Measurements from ENCODE around the gene GMIP. TPM values are rescaled to one million over a fixed set of nuclear protein-coding genes. Genes with fewer than 3 reads are reported as not detected.

The GMIP gene
- total RNA-seq, 2 donors from 2014 or later: 16.5 to 18.7 TPM

DNA sequence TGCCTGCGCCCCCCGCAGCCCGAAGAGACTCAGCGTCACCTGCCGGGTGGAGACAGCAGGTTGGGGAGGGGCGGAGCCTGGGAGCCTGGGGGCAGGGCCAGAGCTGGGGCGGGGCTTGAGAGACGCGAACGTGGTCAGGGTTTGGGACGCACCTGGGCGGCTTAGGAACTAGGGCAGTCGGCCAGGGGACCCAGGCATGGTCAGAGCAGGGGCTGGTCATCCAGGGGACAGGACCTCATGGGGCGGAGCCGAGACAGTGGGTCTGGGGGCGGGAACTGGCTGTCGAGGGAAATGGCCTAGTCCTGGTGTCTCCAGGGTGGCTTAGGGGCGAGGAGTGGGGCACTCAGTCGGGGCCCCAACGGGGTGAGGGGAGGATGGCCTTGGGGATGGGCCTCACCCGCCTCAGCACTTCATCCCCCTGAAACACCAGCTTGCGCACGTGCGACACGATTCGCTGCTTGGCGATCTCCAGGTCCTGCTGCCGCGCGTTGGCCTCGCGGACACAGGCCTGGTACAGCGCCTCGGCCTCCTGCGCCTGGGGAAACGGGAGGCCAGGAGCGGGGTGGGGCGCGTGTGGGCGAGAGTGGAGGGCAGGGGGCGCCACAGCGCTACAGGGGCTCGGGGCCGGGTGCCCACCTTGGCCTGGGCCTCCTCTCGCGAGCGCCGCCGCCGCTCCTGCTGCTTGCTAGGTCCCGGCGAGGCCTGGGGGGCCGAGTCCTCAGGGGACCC, 5.8 kb downstream of the GMIP start:
- 92 to 94% methylated on average over 31 to 53 of the region's 53 CpGs for whole genome bisulfite sequencing, 2 experiments (ENCODE audit: insufficient coverage in 1 of 2, insufficient read length in 1 of 2)
- peak; percentile 37 for TF ChIP-seq CTCF (conservative IDR thresholded peaks at IDR 0.05)
- Mint-ChIP-seq H3K4me1 (peaks cover 4% of the 10 kb centered on the region), H3K36me3 (ENCODE audit: low read depth) (peaks cover 35% of the 10 kb centered on the region), H3K27ac (no peak overlapping the region), H3K27me3 (ENCODE audit: insufficient read depth) (no peaks in the 10 kb centered on the region), H3K9me3 (no peaks in the 10 kb centered on the region), H3K4me3 (no peak overlapping the region)
- H3K27me3 ChIP-seq (ENCODE audit: control insufficient read depth, insufficient read depth, low read length, poor library complexity, severe bottlenecking): no peaks in the 10 kb centered on the region
- H3K9ac ChIP-seq (ENCODE audit: extremely low read depth, low read length, poor library complexity, severe bottlenecking): no peak overlapping the region
- no peaks in the 10 kb centered on the region for H3K9me3 ChIP-seq (ENCODE audit: control insufficient read depth, low read length)
- H3K4me1 ChIP-seq (ENCODE audit: control insufficient read depth, insufficient read depth, low read length): peaks cover 4% of the 10 kb centered on the region
- no peak overlapping the region for H3K4me3 ChIP-seq (ENCODE audit: low read length)
- H3K27ac ChIP-seq (ENCODE audit: low read depth, low read length): no peak overlapping the region
- peaks cover 26% of the 10 kb centered on the region for H3K36me3 ChIP-seq (ENCODE audit: control insufficient read depth, insufficient read depth, low read length)
- peak; percentile 93 for DNase-seq

- no peak for DNase-seq
- Histone ChIP-seq H3K27ac (ENCODE audit: low read depth, low read length) (no peak overlapping the region), H3K9ac (ENCODE audit: extremely low read depth, low read length, poor library complexity, severe bottlenecking) (no peak overlapping the region), H3K9me3 (ENCODE audit: control insufficient read depth, low read length) (no peaks in the 10 kb centered on the region), H3K4me3 (ENCODE audit: low read length) (no peak overlapping the region), H3K4me1 (ENCODE audit: control insufficient read depth, insufficient read depth, low read length) (no peaks in the 10 kb centered on the region), H3K36me3 (ENCODE audit: control insufficient read depth, insufficient read depth, low read length) (peaks cover 30% of the 10 kb centered on the region), H3K27me3 (ENCODE audit: control insufficient read depth, insufficient read depth, low read length, poor library complexity, severe bottlenecking) (no peaks in the 10 kb centered on the region)
- no peaks in the 10 kb centered on the region for H3K9me3 Mint-ChIP-seq
- no peaks in the 10 kb centered on the region for H3K4me1 Mint-ChIP-seq
- peaks cover 40% of the 10 kb centered on the region for H3K36me3 Mint-ChIP-seq (ENCODE audit: low read depth)
- H3K27me3 Mint-ChIP-seq (ENCODE audit: insufficient read depth): no peaks in the 10 kb centered on the region
- 93 to 95% methylated on average over 15 to 27 of the region's 27 CpGs for WGBS, 2 experiments (ENCODE audit: insufficient coverage in 1 of 2, insufficient read length in 1 of 2)
- no peak overlapping the region for H3K27ac Mint-ChIP-seq
- no peak for TF ChIP-seq CTCF (conservative IDR thresholded peaks at IDR 0.05)
- H3K4me3 Mint-ChIP-seq: no peak overlapping the region
These were observed 6.3 kb downstream of the GMIP start for GRCh38 chr19:19637186-19637522.

- Mint-ChIP-seq H3K27ac (no peak overlapping the region), H3K27me3 (ENCODE audit: insufficient read depth) (no peaks in the 10 kb centered on the region), H3K4me3 (no peak overlapping the region), H3K4me1 (no peaks in the 10 kb centered on the region), H3K36me3 (ENCODE audit: low read depth) (peaks cover 40% of the 10 kb centered on the region), H3K9me3 (no peaks in the 10 kb centered on the region)
- H3K27me3 ChIP-seq (ENCODE audit: control insufficient read depth, insufficient read depth, low read length, poor library complexity, severe bottlenecking): no peaks in the 10 kb centered on the region
- no peaks in the 10 kb centered on the region for H3K9me3 ChIP-seq (ENCODE audit: control insufficient read depth, low read length)
- WGBS, 2 experiments (ENCODE audit: insufficient coverage in 1 of 2, insufficient read length in 1 of 2): 88 to 93% methylated on average over 9 of the region's 9 CpGs
- no peak for TF ChIP-seq CTCF (conservative IDR thresholded peaks at IDR 0.05)
- no peak for DNase-seq
- no peaks in the 10 kb centered on the region for H3K4me1 ChIP-seq (ENCODE audit: control insufficient read depth, insufficient read depth, low read length)
- H3K4me3 ChIP-seq (ENCODE audit: low read length): no peak overlapping the region
- no peak overlapping the region for H3K27ac ChIP-seq (ENCODE audit: low read depth, low read length)
- no peak overlapping the region for H3K9ac ChIP-seq (ENCODE audit: extremely low read depth, low read length, poor library complexity, severe bottlenecking)
- H3K36me3 ChIP-seq (ENCODE audit: control insufficient read depth, insufficient read depth, low read length): peaks cover 30% of the 10 kb centered on the region
These were observed 6.8 kb downstream of the GMIP start for GRCh38 chr19:19636573-19637185.
